SIG-M5 treated with dmso at 0.1 percent for 504 hours (cell line): ENCODE measurements around the gene JUND.

ENCODE experiments used
- DNase-seq: peaks from one replicate; lab custom pipeline; 2025; ENCODE audit not compliant: unreplicated experiment; lab: John Stamatoyannopoulos, UW

JUND gene

GRCh38 chr19:18271433-18271841 is 10.0 kb downstream of the JUND start:
- no peak for DNase-seq

GRCh38 chr19:18270326-18270725 is 11.1 kb downstream of the JUND start:
- no peak for DNase-seq

- no peak for DNase-seq
These were observed 12.2 kb downstream of the JUND start for GRCh38 chr19:18269070-18269723.

- no peak for DNase-seq
These were observed 14.4 kb downstream of the JUND start for GRCh38 chr19:18266771-18267686.

- no peak for DNase-seq
These were observed 15.8 kb downstream of the JUND start for GRCh38 chr19:18265582-18265981.

- DNase-seq: no peak
These were observed 16.4 kb downstream of the JUND start for GRCh38 chr19:18264971-18265540.

GRCh38 chr19:18264137-18264854 is 17.1 kb downstream of the JUND start:
- DNase-seq: no peak

GRCh38 chr19:18263324-18264136 is 17.9 kb downstream of the JUND start:
- DNase-seq: no peak

- DNase-seq: no peak
These were observed 18.5 kb downstream of the JUND start for GRCh38 chr19:18262917-18263316.

GRCh38 chr19:18262144-18262543 is 19.3 kb downstream of the JUND start:
- DNase-seq: no peak

GRCh38 chr19:18261474-18261873 is 19.9 kb downstream of the JUND start:
- DNase-seq: no peak

GRCh38 chr19:18259893-18260292 is 21.5 kb downstream of the JUND start:
- DNase-seq: no peak

- no peak for DNase-seq
These were observed 23.6 kb downstream of the JUND start for GRCh38 chr19:18257503-18258470.

- no peak for DNase-seq
These were observed 26.6 kb downstream of the JUND start for GRCh38 chr19:18254546-18255503.

- peak; percentile 46 for DNase-seq
These were observed 27.7 kb downstream of the JUND start for GRCh38 chr19:18253716-18254115.

GRCh38 chr19:18253130-18253529 is 28.3 kb downstream of the JUND start:
- no peak for DNase-seq

- DNase-seq: no peak
These were observed 29.1 kb downstream of the JUND start for GRCh38 chr19:18252370-18252717.
